Erythroblast (primary cell): ENCODE measurements around the gene GAN.

Experiments
- GATA1 ChIP-seq: IDR thresholded peaks from 2 replicates; pipeline ENCODE4 v1.6.1; 2011; ENCODE audit warnings: low read depth, mild to moderate bottlenecking, control low read depth, low read length, moderate library complexity
- POLR2A ChIP-seq: IDR thresholded peaks from 2 replicates; pipeline ENCODE4 v1.6.1; 2011; ENCODE audit warnings: mild to moderate bottlenecking, low read length

GRCh38 chr16:81313701-81314602, 810 bp upstream of the GAN start:
- TF ChIP-seq POLR2A: no peak
- TF ChIP-seq GATA1: no peak
